Measurements from ENCODE around the gene PGBD5. TPM values are rescaled to one million over a fixed set of nuclear protein-coding genes. Genes with fewer than 3 reads are reported as not detected.

The PGBD5 gene
- total RNA-seq, 1 experiment from 2014 or later = 1.3 TPM

DNA sequence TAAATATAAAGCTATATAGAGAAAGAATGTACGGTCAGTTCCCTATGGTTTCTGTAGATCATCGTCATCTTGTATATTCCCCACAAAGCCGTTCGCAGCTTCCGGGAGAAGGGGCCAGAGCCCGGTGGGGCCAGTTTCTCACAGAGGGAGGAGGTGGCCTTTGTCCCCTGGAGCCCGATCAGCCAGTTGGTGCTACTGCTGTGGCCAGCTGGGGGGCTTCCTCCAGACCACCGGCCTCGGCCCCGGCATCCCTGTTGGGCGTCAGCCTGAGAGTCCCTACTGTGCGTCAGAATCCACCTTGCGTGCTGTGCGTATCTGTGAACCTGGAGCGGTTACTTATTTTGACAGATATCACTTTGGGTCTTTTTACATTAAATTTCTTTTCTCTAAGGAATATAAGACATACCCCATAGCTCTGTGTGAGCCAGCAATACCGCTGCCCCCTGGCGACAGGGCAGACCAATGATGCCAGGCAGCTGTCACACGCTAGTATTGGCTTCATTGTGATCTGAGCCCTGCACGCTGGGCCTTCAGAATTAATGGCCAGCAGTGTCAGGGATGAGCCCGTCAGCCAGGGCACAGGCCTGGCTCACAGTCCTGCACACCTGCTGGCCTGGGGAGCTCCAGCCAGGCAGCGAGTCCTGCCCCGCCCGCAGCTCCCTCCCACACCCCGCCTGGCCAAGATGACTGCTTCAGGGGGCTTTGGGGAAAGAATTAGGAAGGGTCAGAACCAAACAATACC is 145.9 kb downstream of the PGBD5 start:
- DNase-seq (ENCODE audit: low read depth in 1 of 2, low spot score in 2 of 2) = no peak
- Histone ChIP-seq H3K4me1 (replicated peaks) (no peaks in the 10 kb centered on the region), H3K27ac (no peak overlapping the region), H3K36me3 (peaks cover 25% of the 10 kb centered on the region), H3K4me3 (no peak overlapping the region), H3K27me3 (replicated peaks) (no peaks in the 10 kb centered on the region), H3K9me3 (replicated peaks) (no peaks in the 10 kb centered on the region)

DNA sequence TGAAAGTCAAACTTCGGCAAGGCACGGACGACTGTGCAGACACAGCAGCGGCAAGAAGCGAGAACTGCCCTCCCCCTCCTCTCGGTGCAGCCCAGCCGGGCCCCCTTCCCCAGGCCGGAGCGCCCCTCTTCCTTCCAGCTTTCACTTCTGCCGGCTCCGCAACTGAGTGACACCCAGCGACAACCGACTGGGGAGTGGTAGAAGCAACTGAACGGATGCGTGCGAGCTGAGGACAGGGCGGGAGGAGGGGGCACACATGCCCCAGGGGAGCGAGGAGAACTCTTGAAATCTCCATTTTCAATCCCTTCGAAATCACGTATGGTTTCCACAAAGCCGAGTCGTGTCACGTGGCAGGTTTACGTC is 146.6 kb downstream of the PGBD5 start:
- peaks cover 32% of the 10 kb centered on the region for H3K36me3 ChIP-seq
- DNase-seq (ENCODE audit: low read depth in 1 of 2, low spot score in 2 of 2) = no peak
- H3K27ac ChIP-seq = no peak overlapping the region
- no peaks in the 10 kb centered on the region for H3K9me3 ChIP-seq (replicated peaks)
- no peak overlapping the region for H3K4me3 ChIP-seq
- no peaks in the 10 kb centered on the region for H3K4me1 ChIP-seq (replicated peaks)
- H3K27me3 ChIP-seq (replicated peaks) = no peaks in the 10 kb centered on the region

DNA sequence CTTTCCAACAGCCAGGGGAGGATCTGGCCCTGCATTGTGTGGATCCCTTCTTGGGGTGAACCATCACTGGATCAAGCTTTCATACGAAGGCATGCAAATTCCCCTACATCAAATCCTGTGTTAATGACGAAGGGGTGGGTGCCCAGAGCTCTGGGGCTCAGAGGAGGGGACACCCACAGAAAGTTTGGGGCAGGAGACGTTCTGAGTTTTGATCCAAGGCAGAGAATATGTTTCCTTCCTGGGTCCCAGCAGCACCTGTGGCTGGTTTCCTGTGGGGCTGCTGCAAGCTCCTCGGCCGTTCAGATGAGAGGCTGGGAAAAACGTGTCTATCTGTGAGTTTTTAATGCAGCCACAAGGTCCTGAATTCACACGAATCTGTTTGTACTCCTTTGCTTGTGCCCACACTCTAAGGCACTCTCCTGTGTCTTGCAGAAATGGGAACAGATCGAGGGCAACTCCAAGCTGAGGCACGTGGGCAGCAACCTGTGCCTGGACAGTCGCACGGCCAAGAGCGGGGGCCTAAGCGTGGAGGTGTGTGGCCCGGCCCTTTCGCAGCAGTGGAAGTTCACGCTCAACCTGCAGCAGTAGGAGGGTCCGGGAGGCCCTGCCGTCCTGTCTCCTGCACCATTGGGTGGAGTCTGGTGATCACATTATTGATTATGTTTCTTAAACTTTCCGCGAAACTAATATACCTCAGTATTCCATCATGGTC is 147.1 kb downstream of the PGBD5 start:
- H3K27me3 ChIP-seq (replicated peaks) = no peaks in the 10 kb centered on the region
- peaks cover 35% of the 10 kb centered on the region for H3K36me3 ChIP-seq
- no peaks in the 10 kb centered on the region for H3K4me1 ChIP-seq (replicated peaks)
- H3K27ac ChIP-seq = no peak overlapping the region
- H3K4me3 ChIP-seq = no peak overlapping the region
- DNase-seq (ENCODE audit: low read depth in 1 of 2, low spot score in 2 of 2) = no peak
- H3K9me3 ChIP-seq (replicated peaks) = no peaks in the 10 kb centered on the region

DNA sequence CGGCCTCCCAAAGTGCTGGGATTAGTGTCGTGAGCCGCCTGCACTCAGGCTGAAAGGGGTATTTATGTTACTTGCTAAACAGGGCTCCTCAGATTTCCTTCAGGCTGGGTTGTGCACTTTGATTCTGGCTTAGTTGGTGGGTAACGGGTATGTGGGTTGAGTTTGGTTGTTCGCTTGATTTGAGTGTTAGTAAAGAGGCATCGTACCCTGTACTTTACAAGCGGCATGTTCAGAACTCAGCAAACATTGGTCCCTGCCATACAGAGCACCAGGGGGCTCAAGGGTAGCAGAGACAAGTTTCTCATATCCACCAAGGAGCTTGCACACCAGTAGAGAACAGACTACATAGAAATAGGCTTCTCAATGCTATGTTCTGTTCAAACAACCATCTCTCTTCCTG is 147.8 kb downstream of the PGBD5 start:
- H3K4me1 ChIP-seq (replicated peaks) = no peaks in the 10 kb centered on the region
- H3K36me3 ChIP-seq = peaks cover 35% of the 10 kb centered on the region
- H3K9me3 ChIP-seq (replicated peaks) = no peaks in the 10 kb centered on the region
- no peak overlapping the region for H3K27ac ChIP-seq
- no peaks in the 10 kb centered on the region for H3K27me3 ChIP-seq (replicated peaks)
- H3K4me3 ChIP-seq = no peak overlapping the region
- DNase-seq (ENCODE audit: low read depth in 1 of 2, low spot score in 2 of 2) = no peak

DNA sequence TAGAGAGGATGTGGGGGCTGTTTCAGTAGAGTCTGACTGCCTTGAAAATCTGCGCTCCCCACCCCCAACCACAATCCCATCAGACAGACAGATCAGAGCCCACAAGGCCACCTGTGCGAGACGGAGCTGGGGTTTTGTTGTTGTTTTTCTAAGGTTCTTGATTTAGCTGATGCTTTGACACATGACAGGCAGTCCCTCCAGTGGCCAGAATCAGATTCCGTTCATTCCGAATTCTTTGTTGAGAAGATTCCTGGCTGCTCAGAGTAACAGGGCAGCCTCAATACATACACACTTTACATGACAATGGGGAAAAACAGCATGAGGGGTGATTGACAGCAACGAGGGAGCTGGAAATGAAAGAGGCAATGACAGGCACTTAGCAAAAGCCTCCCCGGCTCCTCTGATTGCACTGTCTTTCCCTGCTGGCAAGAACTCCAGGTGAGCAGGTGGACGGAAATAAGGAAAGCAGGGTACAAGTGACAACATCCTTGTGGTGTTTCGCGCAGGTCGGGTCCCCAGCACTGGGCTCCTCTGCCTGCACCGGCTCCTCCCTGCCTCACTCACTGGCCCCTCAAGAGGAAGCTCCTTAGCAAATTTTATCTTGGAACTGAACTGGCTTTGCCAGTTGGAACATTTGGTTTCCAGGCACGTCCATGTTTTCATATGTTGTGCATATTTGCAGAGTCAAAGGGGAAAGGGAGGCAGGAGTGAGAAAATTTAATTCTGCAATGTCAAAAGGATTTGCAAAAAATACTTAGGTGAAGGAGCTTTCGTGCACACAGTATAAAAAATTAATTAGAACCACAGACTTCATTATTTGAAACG is 148.7 kb downstream of the PGBD5 start:
- Histone ChIP-seq H3K27me3 (replicated peaks) (no peaks in the 10 kb centered on the region), H3K9me3 (replicated peaks) (no peaks in the 10 kb centered on the region), H3K4me3 (no peak overlapping the region), H3K27ac (no peak overlapping the region), H3K36me3 (peaks cover 35% of the 10 kb centered on the region), H3K4me1 (replicated peaks) (peaks cover 6% of the 10 kb centered on the region)
- no peak for DNase-seq (ENCODE audit: low read depth in 1 of 2, low spot score in 2 of 2)

DNA sequence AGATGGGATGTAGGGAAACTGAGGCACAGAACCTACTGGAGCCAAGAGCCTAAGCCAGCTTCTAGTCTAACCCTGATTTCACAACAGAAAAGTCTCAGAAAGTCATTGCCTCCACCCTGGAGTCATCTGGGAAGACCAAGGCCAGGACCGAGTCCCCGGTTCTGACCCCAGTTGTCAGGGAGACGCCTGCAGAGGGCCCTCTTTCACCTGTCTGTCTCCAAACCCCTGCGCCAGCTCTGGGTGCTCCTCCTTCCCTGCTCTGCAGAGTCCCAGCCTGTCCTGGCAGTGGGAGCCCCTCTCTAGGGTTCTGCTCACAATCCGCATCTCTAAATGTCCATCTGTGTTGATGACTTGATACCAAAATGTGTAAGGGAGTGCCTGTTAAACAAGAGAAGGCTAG is 149.7 kb downstream of the PGBD5 start:
- Histone ChIP-seq H3K36me3 (peaks cover 39% of the 10 kb centered on the region), H3K27me3 (replicated peaks) (no peaks in the 10 kb centered on the region), H3K9me3 (replicated peaks) (no peaks in the 10 kb centered on the region), H3K27ac (no peak overlapping the region), H3K4me3 (no peak overlapping the region), H3K4me1 (replicated peaks) (peaks cover 8% of the 10 kb centered on the region)
- no peak for DNase-seq (ENCODE audit: low read depth in 1 of 2, low spot score in 2 of 2)

DNA sequence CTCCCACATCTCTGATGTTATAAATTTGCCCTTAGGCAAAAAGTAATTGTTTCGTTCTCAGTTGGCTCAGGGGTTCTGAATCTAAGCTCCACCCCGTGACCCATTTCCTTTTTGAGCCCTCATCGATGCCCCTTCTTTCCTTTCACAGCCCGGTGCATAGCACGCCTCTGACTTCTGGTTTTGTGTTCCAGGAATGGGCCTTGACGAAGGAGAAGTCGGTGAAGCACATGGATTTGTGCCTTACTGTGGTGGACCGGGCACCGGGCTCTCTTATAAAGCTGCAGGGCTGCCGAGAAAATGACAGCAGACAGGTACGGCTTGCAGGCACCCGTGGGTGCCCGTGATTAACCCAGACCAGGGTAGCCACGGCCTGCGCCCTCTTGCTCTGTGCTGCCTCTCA is 151.9 kb downstream of the PGBD5 start:
- H3K27me3 ChIP-seq (replicated peaks) = no peaks in the 10 kb centered on the region
- H3K9me3 ChIP-seq (replicated peaks) = 0 out of 2 replicates have a peak, but pooled peaks cover 3% of the 10 kb centered on the region
- H3K4me3 ChIP-seq = no peak overlapping the region
- peaks cover 34% of the 10 kb centered on the region for H3K36me3 ChIP-seq
- H3K4me1 ChIP-seq (replicated peaks) = peaks cover 8% of the 10 kb centered on the region
- no peak for DNase-seq (ENCODE audit: low read depth in 1 of 2, low spot score in 2 of 2)
- no peak overlapping the region for H3K27ac ChIP-seq

DNA sequence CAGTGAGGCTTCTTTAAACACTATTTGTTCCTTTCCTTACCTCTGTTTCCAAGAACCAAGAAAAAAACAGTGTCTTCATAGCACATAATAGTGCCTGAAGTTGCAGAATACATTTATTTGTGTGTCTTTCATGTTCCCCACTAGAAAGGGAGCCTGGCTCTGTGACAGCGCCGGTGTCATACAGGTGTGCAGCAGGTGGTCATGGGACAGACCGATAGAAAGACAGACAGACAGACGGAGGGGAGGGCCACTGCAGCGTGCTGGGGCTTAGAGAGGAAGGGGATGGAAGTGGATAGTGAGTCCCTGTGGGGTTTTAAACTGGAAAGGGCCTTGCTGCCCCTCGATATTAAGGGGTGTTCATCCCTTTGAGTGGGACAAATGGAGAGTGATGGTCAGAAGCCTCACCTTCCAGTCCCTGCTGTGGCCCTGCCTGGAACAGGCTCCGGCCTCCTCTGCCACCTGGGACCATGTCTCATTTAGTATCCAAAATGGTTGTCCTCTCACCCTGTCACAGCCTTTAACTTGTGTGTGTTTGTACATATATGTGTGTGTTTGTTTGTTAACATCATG is 152.9 kb downstream of the PGBD5 start:
- no peak for DNase-seq (ENCODE audit: low read depth in 1 of 2, low spot score in 2 of 2)
- no peak overlapping the region for H3K27ac ChIP-seq
- H3K9me3 ChIP-seq (replicated peaks) = 0 out of 2 replicates have a peak, but pooled peaks cover 3% of the 10 kb centered on the region

DNA sequence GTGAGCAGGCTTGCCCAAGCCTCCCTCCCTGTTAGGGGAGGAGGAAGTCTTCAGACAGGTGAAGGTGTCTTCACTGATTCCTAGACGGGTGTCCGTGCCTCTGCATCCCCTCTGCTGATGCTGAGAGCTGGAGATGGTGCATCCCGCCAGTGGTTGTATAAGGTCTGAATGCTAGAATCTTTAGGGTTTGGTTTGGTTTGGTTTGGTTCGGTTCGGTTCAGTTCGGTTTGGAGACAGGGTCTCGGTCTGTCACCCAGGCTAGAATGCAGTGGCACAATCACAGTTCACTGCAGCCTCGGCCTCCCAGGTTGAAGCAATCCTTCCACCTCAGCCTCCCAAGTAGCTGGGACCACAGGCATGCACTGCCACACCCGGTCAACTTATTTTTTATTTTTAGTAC is 153.6 kb downstream of the PGBD5 start:
- no peak overlapping the region for H3K4me3 ChIP-seq
- H3K36me3 ChIP-seq = peaks cover 37% of the 10 kb centered on the region
- no peaks in the 10 kb centered on the region for H3K27me3 ChIP-seq (replicated peaks)
- H3K9me3 ChIP-seq (replicated peaks) = 0 out of 2 replicates have a peak, but pooled peaks cover 3% of the 10 kb centered on the region
- DNase-seq (ENCODE audit: low read depth in 1 of 2, low spot score in 2 of 2) = no peak
- H3K4me1 ChIP-seq (replicated peaks) = peaks cover 13% of the 10 kb centered on the region
- no peak overlapping the region for H3K27ac ChIP-seq

More for the DNA sequence above, 152.9 kb downstream of the PGBD5 start:
- no peak overlapping the region for H3K4me3 ChIP-seq
- peaks cover 13% of the 10 kb centered on the region for H3K4me1 ChIP-seq (replicated peaks)
- peaks cover 37% of the 10 kb centered on the region for H3K36me3 ChIP-seq
- no peaks in the 10 kb centered on the region for H3K27me3 ChIP-seq (replicated peaks)

DNA sequence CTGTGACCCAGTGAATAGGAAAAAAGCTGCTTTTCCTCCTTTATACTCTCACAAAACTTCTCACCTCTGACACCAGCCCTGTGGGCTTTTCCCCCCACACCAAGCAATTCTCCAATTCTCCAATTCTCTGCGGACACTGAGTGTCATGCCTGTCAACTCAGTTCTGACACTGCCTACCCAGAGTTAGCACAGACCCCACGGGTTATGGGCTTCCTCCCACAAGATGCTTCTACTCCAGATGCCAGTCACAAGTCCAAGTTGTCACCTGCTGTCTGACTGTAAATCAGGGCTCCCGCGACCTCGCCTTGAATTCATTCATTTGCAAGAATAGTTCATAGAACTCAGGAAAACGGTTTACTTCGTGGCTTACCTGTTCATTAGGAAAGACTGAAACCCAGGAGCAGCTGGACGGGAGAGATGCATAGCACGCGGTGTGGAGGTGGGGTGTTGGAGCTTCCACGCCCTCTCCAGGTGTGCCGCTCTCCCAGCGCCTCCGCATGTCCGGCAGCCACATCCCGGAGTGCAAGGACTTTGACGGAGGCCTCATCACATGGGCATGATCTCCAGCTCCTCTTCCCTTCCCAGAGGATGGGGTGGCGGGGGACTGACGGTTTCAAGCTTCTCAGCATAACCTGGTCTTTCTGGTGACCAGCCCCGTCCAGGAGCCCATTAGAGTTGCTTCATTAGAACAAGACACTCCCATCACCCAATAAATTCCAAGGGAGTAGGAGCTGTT is 154.7 kb downstream of the PGBD5 start:
- Histone ChIP-seq H3K27ac (no peak overlapping the region), H3K36me3 (peaks cover 32% of the 10 kb centered on the region), H3K4me1 (replicated peaks) (peaks cover 13% of the 10 kb centered on the region), H3K9me3 (replicated peaks) (0 out of 2 replicates have a peak, but pooled peaks cover 3% of the 10 kb centered on the region), H3K4me3 (no peak overlapping the region), H3K27me3 (replicated peaks) (no peaks in the 10 kb centered on the region)
- no peak for DNase-seq (ENCODE audit: low read depth in 1 of 2, low spot score in 2 of 2)

DNA sequence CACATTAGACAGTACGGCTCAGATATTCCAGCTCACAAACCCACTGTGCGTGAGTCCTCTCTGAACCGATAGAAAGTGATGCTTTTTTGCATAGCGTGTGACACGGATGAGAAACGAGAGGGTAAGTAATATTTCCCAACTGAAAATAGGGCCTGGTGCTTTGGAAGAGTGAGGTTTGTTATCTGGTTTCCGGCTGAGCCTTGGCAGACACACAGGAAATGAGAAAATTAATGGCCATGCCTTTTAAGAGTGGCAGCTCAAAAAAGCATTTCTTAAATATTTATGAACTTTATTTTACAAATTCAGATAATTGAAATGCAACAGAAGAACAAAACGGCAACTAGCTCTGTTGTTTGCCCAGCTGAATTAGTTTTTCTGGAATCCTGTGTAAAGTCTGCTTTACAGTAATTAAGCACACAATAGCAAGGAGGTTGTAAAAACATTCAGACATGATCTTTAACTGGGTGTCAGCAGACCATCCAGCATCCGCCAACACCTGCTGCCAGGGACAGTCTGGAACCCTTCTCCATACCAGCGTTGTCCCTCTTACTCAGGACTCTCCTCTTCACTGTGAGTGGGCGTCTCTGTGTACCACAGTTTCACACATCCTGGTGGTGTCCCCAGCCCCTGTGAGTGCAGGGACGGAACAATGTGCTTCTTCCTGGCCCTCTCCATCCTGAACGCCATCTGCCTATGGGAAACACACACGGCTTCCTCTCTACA is 155.4 kb downstream of the PGBD5 start:
- no peak overlapping the region for H3K4me3 ChIP-seq
- H3K9me3 ChIP-seq (replicated peaks) = 0 out of 2 replicates have a peak, but pooled peaks cover 3% of the 10 kb centered on the region
- no peak overlapping the region for H3K27ac ChIP-seq
- no peak for DNase-seq (ENCODE audit: low read depth in 1 of 2, low spot score in 2 of 2)
- H3K36me3 ChIP-seq = peaks cover 26% of the 10 kb centered on the region
- peaks cover 13% of the 10 kb centered on the region for H3K4me1 ChIP-seq (replicated peaks)
- no peaks in the 10 kb centered on the region for H3K27me3 ChIP-seq (replicated peaks)

DNA sequence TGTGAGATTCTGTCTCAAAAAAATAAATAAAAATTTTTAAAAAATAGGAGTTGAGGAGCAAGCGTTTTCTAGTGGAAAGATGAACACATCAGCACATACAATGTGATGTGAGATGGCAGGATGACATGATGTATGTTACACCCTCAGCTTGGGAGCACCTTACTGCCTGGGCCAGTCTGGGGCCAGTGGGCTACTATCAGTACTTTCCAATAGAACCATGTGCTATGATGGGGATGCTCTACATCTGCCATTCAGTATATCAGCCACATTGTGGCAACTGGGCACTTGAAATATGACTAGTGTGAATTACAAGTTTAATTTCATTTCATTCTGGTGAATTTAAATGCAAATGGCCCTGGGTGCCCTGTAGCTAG is 156.0 kb downstream of the PGBD5 start:
- Histone ChIP-seq H3K27ac (no peak overlapping the region), H3K4me3 (no peak overlapping the region), H3K36me3 (peaks cover 29% of the 10 kb centered on the region)

More for the DNA sequence above, 156.0 kb downstream of the PGBD5 start:
- H3K4me1 ChIP-seq (replicated peaks) = peaks cover 13% of the 10 kb centered on the region
- DNase-seq (ENCODE audit: low read depth in 1 of 2, low spot score in 2 of 2) = no peak
- no peaks in the 10 kb centered on the region for H3K27me3 ChIP-seq (replicated peaks)
- H3K9me3 ChIP-seq (replicated peaks) = 0 out of 2 replicates have a peak, but pooled peaks cover 3% of the 10 kb centered on the region

Measured in SJSA1 (cell line).